Mucosa of rectum (tissue), 2 donors: Measurements from ENCODE around the gene CYP2R1.
"Not testable (repeated sequence)": the region's sequence is repeated elsewhere in the genome, so short reads cannot be mapped to it uniquely, and the experiment has no call there.

Source experiments
- H3K27ac ChIP-seq, 2 donors: one replicate each; pipeline ENCODE4 v1.7.0; 2013; ENCODE audit warnings: inconsistent platforms in 2 of 2, low read depth in 2 of 2, low read length in 2 of 2
- H3K27me3 ChIP-seq, 2 donors: one replicate each; pipeline ENCODE4 v1.7.0; 2013; ENCODE audit warnings: low read length in 2 of 2; ENCODE audit not compliant: control insufficient read depth in 2 of 2, insufficient read depth in 2 of 2
- H3K36me3 ChIP-seq, 2 donors: one replicate each; pipeline ENCODE4 v1.7.0; 2013; ENCODE audit warnings: low read length in 2 of 2; ENCODE audit not compliant: control insufficient read depth in 2 of 2, insufficient read depth in 2 of 2
- H3K4me1 ChIP-seq, 2 donors: one replicate each; pipeline ENCODE4 v1.7.0; 2013; ENCODE audit warnings: low read length in 2 of 2, mild to moderate bottlenecking in 1 of 2; ENCODE audit not compliant: control insufficient read depth in 2 of 2, insufficient read depth in 2 of 2
- H3K4me3 ChIP-seq, 2 donors: one replicate each; pipeline ENCODE4 v1.7.0; 2013; ENCODE audit warnings: low read length in 2 of 2
- H3K9ac ChIP-seq, 2 donors: one replicate each; pipeline ENCODE4 v1.7.0; 2013; ENCODE audit warnings: low read length in 2 of 2, low read depth in 1 of 2, mild to moderate bottlenecking in 1 of 2
- H3K9me3 ChIP-seq, 2 donors: one replicate each; pipeline ENCODE4 v1.7.0; 2013; ENCODE audit warnings: low read length in 2 of 2; ENCODE audit not compliant: control insufficient read depth in 2 of 2
- donor health status: healthy.
- donor health status: Normal muscosa, but diverticular disease.

Gene CYP2R1

DNA sequence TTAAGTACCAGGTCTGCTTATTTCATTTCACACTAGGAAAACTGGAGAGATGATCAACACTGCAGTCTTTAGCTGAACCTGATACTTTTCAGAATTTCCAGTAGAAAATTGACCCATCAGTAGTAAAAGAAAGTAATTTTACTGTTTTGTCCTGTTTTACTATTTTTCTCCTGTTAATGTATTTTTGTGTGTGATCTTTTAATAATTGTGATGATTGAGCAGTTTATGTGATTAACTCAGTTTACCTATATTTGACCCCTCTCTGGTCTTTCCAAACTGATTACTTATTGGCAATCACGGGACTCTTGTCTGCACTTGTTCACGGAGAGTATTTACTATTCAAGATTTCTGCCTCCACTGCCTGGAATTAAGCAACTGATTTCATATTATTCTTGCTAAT is 546 bp upstream of the CYP2R1 start:
- Histone ChIP-seq H3K27ac (peak overlapping the region; percentile 93 to 96), H3K9ac (peak overlapping the region in 1 of 2 donors; percentile 5), H3K4me1 (peaks cover 0 to 7% of the 10 kb centered on the region in 2 donors), H3K36me3 (no peaks in the 10 kb centered on the region), H3K4me3 (peak overlapping the region; percentile 87 to 97), H3K9me3 (no peaks in the 10 kb centered on the region), H3K27me3 (no peaks in the 10 kb centered on the region)

DNA sequence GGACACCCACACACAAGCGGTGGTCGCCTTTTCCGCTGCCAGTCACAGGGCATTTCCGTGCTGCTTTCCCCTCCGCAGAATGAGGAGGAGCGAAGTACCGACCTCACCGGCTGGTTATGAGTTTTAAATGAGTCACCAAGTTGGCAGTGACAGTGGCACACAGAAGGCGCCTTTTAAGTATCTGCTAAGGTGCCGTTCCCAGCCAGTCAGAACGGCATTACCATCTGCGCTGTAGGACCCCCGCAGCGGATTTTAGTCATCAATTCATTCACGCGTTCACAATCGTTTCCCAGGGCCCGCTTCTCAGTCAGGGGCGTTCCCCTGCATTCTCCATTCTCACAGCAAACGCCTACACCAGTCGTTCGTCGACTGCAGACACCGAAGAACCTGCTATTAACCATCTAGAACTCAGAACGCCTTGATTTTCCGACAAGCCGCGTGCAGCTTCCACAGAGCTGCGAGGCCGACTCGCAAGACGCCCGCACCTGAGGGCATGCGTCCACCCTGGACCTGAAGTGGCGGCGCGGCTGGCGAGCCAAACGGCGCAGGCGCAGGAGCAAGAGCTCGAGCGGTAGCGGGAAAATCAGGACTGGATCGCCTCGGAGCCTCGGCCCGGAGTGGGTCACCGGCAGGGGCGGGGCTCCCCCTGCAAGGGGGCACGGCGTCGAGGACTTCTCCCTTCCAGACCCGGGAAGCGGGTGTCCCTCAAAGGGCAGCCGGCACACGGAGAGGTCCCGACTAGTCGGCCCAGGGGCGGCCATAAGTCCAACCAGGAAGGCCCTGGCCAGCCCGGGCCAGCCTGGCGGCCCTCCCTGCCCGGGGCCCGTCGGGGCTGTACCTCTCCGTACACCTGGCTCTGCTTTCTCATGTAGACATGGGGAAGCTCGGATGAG is 642 bp downstream of the CYP2R1 start:
- Histone ChIP-seq H3K27ac (peak overlapping the region; percentile 93 to 96), H3K9ac (peak overlapping the region; percentile 86), H3K36me3 (no peaks in the 10 kb centered on the region), H3K9me3 (no peaks in the 10 kb centered on the region), H3K4me1 (peaks cover 7% of the 10 kb centered on the region in 2 donors), H3K4me3 (peak overlapping the region; percentile 87 to 97), H3K27me3 (no peaks in the 10 kb centered on the region)

DNA sequence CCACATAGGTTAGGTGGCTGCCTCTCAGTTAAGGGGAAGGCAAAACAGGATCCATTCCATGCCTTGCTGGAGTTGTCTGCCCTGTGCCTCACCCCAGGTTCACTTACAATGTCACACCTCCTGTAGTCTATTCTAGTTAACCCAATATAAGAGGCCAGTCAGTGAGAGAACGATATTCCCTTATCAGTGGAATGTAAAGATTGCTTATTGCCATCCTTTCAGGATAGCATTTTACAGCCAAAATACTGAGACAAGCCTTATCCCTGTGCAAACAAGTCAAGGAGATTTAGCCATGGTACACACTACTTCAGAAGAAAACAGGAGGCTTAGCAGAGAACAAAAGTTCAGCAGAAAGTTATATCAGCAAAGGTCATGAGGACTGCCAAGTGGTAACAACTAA is 5.5 kb downstream of the CYP2R1 start:
- Histone ChIP-seq H3K27ac (peak overlapping the region in 1 of 2 donors; percentile 11), H3K27me3 (no peaks in the 10 kb centered on the region), H3K4me3 (no peak overlapping the region), H3K4me1 (peaks cover 7 to 9% of the 10 kb centered on the region in 2 donors), H3K9ac (no peak overlapping the region), H3K9me3 (no peaks in the 10 kb centered on the region), H3K36me3 (no peaks in the 10 kb centered on the region)

DNA sequence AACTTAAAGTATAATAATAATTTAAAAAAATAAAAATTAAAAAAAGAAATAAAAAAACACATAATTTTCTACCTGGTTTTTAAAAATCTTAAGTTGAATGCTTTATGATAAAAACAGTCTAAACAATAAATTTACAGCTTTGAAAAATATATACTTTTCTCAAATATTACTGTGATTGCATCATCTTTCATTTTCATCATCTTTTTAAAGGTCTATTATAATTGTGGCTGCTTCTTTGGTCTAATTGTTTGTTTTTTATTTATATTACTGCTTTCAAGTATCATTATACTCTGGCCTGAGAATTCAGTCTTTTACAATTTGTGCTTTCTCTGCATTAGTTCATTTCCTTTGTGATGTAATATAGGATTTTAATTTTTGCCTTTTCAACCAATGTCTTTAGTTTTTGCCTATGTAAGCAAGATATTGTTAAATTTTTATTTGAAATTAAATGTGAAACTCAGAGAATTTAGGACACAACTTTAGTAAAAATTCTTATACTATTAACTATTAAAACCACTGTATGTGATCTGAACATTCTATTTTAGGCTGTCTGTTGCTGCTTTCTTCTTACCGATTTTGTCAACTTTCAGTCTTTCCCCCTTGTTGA is 7.3 kb downstream of the CYP2R1 start:
- no peak overlapping the region for H3K4me3 ChIP-seq
- no peak overlapping the region for H3K27ac ChIP-seq
- H3K9me3 ChIP-seq: no peaks in the 10 kb centered on the region
- peaks cover 2 to 7% of the 10 kb centered on the region in 2 donors for H3K4me1 ChIP-seq
- H3K36me3 ChIP-seq: peaks cover 3 to 5% of the 10 kb centered on the region in 2 donors
- no peaks in the 10 kb centered on the region for H3K27me3 ChIP-seq
- H3K9ac ChIP-seq: no peak overlapping the region

DNA sequence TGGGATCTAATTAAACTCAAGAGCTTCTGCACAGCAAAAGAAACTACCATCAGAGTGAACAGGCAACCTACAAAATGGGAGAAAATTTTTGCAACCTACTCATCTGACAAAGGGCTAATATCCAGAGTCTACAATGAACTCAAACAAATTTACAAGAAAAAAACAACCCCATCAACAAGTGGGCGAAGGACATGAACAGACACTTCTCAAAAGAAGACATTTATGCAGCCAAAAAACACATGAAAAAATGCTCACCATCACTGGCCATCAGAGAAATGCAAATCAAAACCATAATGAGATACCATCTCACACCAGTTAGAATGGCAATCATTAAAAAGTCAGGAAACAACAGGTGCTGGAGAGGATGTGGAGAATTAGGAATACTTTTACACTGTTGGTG is 8.3 kb downstream of the CYP2R1 start:
- not testable (repeated sequence) for H3K9ac ChIP-seq, H3K4me1 ChIP-seq, H3K27ac ChIP-seq, H3K4me3 ChIP-seq, H3K9me3 ChIP-seq, H3K36me3 ChIP-seq, H3K27me3 ChIP-seq

DNA sequence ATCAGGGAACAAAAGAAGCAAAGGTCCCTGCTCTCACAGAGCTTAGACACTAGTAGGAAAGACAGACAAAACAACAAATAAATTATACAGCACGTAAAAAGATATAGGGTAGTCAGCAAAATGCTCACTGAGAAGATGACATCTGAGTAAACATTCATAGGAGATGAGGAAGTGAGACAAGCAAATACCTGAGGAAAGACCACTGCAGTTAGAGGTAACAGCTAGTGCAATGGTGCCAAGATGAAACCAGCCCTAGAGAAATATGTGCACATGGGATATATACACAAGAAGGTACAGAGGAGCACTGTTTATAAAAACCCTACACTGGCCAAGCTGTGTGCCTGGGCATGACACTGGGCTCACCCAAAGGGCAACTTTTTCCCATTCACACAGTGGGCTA is 9.8 kb downstream of the CYP2R1 start:
- Histone ChIP-seq H3K27ac (no peak overlapping the region), H3K4me1 (peaks cover 2 to 7% of the 10 kb centered on the region in 2 donors), H3K4me3 (no peak overlapping the region)

DNA sequence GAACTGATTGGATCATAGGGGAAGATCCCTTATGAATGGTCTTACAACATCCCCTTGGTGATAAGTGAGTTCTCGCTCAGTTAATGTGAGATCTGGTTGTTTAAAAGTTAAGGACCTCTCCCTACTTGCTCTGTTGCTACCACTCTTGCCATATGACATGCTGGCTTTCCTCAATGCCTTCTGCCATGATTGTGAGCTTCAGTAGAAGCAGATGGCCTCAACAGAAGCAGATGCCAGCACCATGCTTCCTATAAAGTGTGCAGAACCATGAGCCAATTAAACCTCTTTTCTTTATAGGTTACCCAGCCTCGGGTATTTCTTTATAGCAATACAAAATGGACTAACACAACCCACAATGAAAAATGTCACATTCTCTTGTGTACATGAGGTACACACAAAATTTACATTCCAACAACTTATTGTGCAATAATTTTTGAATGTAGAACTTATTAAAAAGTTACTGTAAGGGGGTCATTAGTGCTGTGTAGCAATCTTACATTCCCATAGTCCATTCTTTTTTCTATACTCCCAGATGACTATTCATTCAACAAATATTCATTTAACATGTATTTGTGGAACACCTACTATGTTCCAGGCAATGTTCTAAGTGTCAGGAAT is 10.3 kb downstream of the CYP2R1 start:
- H3K27me3 ChIP-seq: no peaks in the 10 kb centered on the region
- H3K36me3 ChIP-seq: peaks cover 19 to 22% of the 10 kb centered on the region in 2 donors
- H3K27ac ChIP-seq: no peak overlapping the region
- no peaks in the 10 kb centered on the region for H3K9me3 ChIP-seq
- H3K4me3 ChIP-seq: no peak overlapping the region
- H3K4me1 ChIP-seq: peaks cover 2% of the 10 kb centered on the region in 2 donors
- no peak overlapping the region for H3K9ac ChIP-seq

More for the DNA sequence above, 9.8 kb downstream of the CYP2R1 start:
- Histone ChIP-seq H3K27me3 (no peaks in the 10 kb centered on the region), H3K36me3 (peaks cover 16 to 21% of the 10 kb centered on the region in 2 donors), H3K9ac (no peak overlapping the region), H3K9me3 (no peaks in the 10 kb centered on the region)

DNA sequence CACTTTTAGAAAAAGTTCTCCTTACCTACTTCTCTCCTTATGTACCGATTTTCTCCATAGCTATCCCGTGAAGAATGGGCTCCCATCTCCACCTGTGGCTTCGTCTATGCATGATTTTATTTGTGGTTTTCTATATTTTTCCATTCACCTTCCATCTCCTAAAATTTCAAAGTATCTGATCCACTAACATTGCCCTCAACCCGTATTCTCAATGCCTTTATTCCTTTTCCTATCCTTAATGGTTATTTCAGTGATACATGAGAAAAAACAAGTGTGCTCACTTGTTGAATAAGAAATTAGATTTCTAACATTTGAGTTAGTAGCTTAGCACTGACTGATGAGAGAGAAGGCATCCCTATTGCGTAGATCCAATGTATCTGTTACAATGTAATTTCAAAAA is 16.9 kb downstream of the CYP2R1 start:
- H3K4me1 ChIP-seq: no peaks in the 10 kb centered on the region
- peaks cover 20 to 27% of the 10 kb centered on the region in 2 donors for H3K36me3 ChIP-seq
- H3K9me3 ChIP-seq: no peaks in the 10 kb centered on the region
- no peak overlapping the region for H3K4me3 ChIP-seq
- H3K27me3 ChIP-seq: no peaks in the 10 kb centered on the region
- H3K9ac ChIP-seq: no peak overlapping the region
- H3K27ac ChIP-seq: no peak overlapping the region

DNA sequence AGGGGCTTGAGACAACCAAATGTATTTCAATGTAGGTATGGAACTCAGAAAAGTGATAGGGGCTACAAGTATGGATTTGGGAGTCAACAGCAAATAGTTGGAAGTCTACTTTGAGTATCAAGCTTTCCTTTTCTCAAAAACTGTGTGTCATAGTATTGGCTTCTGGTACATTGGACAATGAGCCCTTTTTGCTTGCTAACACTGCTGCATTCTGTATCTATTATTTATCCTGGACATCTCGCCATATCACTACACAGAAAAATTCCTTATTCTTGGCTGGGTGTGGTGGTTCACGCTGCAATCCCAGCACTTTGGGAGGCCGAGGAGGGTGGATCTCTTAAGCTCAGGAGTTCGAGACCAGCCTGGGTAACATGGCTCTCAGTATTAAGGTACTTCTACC is 18.4 kb downstream of the CYP2R1 start:
- H3K9ac ChIP-seq: no peak overlapping the region
- H3K36me3 ChIP-seq: peaks cover 17 to 25% of the 10 kb centered on the region in 2 donors
- H3K9me3 ChIP-seq: no peaks in the 10 kb centered on the region
- H3K27ac ChIP-seq: no peak overlapping the region
- no peak overlapping the region for H3K4me3 ChIP-seq
- no peaks in the 10 kb centered on the region for H3K4me1 ChIP-seq
- H3K27me3 ChIP-seq: no peaks in the 10 kb centered on the region

DNA sequence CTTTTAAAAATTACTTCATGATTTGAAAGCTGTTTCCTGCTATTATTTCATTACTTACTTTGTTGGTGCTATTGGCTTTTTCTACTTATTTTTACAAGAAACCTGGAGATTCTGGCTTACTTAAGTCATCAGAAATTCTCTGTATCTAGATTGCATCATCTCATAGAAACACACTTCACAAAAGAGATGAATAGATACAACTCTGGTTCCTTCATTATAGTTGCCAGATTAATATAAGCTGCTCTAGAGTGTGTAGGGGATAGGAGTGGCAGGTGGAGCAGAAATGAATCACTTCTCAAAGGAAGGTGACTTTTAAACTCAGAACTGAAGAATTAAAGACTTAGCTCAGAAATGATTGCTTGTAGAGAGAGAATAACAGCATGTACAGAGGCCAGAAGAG is 20.0 kb downstream of the CYP2R1 start:
- H3K27me3 ChIP-seq: no peaks in the 10 kb centered on the region
- no peak overlapping the region for H3K9ac ChIP-seq
- no peaks in the 10 kb centered on the region for H3K4me1 ChIP-seq
- peaks cover 13 to 17% of the 10 kb centered on the region in 2 donors for H3K36me3 ChIP-seq
- H3K4me3 ChIP-seq: no peak overlapping the region
- H3K27ac ChIP-seq: no peak overlapping the region
- H3K9me3 ChIP-seq: no peaks in the 10 kb centered on the region
